GM19035 (cell line): ENCODE results near the gene PTPN1.
"Not testable (repeated sequence)": the region's sequence is repeated elsewhere in the genome, so short reads cannot be mapped to it uniquely, and the experiment has no call there.

ENCODE experiments used
- ATAC-seq: cut with Tn5 transposase; IDR thresholded peaks from one replicate; pipeline ENCODE4 v1.9.1; 2021; ENCODE audit not compliant: unreplicated experiment

PTPN1 gene

GRCh38 chr20:50509923-50510705, at the start of gene PTPN1:
Gene PTPN1 (plus strand): TSS chr20:50510383. CDS start chr20:50510528, 145 bp downstream.
- peak; percentile 93 for ATAC-seq

DNA sequence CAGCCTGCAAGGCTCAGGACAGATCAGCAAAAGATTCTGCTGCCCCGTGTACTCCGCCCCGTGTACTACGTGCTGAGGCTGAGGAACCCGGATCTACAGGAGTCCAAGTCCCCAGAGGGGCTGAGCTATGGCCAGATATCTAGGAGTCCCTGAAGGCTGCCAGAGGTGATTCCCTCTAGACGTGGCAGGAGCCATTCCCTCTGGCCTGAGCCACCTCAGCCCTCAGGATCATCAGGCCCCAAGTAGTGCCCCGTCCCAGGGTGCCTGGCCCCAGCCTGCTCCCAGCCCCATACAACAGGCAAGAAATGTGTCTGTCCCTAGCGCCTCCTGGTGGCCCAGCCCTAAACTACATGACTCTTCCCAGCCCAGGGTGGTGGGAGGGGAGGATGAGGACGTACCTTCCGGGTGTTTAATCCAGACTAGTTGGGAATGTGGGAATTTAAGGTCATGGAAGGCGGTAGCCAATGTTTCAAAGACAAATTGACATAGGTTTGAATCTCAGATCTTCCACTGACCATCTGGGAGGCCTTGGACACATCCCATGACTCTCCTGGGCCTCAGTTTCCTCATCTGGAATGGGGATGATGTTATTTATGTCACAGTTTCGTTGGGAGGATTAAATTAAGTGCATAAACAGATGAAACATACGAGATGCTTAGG, 49.4 kb upstream of the PTPN1 start:
- peak; percentile 66 for ATAC-seq

GRCh38 chr20:50462093-50462690, 48.0 kb upstream of the PTPN1 start:
- ATAC-seq, result no peak

DNA sequence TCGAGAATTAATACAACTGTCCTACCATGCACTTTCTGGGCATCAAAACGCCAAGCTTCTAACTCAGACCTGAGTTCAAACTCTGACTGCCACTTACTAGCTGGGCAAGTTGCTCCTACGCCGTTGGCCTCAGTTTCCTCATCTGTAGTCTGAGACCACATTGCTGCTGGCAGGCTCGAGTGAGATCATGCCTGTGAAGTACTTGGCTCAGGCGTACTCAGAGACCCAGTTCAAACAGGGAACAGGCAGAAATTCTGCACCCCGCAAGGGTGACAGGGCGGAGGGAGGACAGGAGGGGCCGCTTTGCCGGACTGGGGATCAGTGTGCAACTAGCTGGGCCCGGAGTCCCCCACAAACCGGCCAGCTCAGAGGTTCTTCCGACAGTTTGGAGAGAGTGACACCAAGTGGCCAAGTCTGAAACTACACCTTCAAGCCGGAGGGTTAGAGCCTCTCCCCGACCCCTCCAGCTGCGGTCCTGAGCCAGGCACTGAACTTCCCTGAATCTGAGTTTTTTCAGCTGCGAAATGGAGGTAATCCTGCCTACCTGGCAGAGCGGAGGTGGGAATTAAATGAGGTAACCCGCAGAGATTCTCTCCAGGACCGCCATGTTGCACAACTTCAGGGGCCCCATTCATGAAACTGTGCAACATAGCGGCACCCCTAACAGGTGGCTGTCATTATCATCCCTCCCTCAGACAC, 46.0 kb upstream of the PTPN1 start:
- ATAC-seq, result peak; percentile 68

DNA sequence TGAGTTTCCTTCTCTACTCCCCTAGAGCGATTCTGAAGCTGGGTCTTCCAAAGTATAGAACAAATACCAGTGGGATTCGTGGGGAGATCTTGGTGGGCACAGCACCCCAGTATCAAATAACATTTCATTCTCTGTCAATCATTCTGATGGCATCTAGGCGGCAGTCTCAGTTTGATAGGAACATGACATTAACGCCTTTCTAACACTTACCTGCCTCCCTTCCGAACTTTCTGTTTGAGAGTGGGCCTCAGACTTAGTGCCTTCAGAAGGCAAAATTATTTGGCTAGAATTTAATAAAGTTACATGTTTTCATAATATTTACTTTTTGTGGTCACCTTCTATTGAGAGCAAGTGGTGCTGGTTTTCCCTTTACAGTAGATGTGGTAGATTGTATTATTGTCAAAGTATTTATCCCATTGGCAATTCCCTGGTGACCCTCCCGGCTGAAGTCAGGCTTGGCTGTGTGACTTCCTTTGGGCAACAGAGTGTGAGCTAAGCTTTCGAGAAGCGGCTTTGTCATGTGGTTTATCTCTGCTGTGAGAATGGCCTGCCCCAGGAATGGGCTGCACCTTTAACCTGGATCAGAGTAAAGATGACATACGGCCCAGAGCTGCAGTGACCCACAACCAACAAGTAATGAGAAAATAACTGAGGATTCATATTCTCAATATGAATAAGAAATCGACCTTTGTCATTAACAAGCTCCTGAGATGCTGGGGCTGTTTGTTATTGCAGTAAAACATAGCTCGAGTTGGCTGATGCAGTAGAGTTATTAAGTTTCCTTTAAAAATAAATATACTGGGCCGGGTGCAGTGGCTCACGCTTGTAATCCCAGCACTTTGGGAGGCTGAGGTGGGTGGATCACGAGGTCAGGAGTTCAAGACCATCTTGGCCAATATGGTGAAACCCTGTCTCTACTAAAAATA, 45.2 kb upstream of the PTPN1 start:
- ATAC-seq, result no peak

- ATAC-seq, result no peak
Observed at GRCh38 chr20:50467174-50467573, 43.0 kb upstream of the PTPN1 start.

DNA sequence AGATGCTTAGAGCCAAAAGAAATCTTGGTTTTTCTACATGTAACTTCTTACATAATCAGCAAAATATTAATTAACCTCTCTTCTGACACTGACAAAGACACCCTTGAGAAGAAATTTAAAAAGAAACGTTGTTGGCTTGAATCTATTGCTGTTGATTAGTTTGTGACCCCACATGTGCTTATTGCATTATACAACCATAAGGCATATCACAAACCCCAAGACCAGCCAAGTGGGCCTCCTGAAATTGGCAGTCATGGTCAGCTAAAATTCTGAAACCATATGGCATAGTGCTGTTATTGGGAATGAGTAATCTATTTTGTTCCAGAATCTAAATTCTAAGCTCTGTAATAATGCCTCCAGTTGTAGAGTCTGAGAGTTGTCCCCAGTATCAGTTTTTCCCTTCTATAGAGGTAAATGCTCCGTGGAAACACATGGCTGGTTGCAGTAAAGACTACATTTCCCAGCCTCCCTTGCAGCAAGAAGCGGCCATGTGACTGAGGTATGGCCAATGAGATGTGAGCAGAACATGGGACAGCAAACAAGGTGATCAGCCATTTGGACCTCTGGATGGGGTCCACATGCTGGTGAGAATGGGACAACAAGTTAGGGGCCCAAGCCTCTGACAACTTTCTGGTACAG, 42.3 kb upstream of the PTPN1 start:
- no peak for ATAC-seq

DNA sequence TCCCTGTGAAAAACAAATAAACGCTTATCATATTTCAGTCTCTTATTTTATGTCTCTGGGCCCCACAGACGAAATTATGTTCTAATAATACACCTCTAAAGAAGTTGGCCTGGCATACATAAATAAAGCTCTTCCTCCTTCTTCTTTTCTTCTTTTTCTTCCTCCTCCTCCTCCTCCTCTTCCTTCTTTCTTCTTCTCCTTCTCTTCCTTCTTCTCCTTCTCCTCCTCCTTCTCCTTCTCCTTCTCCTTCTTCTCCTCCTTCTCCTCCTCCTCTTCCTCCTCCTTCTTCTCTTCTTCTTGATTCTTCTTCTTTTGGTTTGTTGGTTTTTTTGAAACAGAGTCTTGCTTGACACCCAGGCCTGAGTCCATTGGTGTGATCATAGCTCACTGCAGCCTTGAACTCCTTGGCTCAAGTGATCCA, 41.8 kb upstream of the PTPN1 start:
- no peak for ATAC-seq

GRCh38 chr20:50469176-50469723, 40.9 kb upstream of the PTPN1 start:
- no peak for ATAC-seq

- no peak for ATAC-seq
Observed at GRCh38 chr20:50469796-50470195, 40.4 kb upstream of the PTPN1 start.

- no peak for ATAC-seq
Observed at GRCh38 chr20:50470264-50470858, 39.8 kb upstream of the PTPN1 start.

DNA sequence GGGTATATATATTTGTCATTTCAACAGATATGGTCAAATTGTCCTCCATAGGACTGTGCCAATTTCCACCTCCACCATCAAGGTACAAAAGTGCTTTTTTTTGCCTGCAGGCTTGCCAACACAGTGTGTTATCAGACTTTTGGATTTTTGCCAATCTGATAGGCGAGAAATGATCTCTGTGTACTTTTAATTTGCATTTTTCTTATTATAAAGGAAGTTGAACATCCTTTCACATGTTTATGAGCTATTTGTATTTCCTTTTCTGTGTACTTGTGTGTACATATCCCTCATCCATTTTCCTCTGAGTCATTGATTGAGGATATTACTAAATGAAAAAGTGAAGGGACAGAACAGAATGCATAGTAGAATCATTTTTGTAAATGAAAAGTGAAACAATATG, 39.0 kb upstream of the PTPN1 start:
- ATAC-seq, result no peak

GRCh38 chr20:50472693-50473664, 37.2 kb upstream of the PTPN1 start:
- no peak for ATAC-seq

GRCh38 chr20:50474356-50474755, 35.8 kb upstream of the PTPN1 start:
- not testable (repeated sequence) for ATAC-seq

DNA sequence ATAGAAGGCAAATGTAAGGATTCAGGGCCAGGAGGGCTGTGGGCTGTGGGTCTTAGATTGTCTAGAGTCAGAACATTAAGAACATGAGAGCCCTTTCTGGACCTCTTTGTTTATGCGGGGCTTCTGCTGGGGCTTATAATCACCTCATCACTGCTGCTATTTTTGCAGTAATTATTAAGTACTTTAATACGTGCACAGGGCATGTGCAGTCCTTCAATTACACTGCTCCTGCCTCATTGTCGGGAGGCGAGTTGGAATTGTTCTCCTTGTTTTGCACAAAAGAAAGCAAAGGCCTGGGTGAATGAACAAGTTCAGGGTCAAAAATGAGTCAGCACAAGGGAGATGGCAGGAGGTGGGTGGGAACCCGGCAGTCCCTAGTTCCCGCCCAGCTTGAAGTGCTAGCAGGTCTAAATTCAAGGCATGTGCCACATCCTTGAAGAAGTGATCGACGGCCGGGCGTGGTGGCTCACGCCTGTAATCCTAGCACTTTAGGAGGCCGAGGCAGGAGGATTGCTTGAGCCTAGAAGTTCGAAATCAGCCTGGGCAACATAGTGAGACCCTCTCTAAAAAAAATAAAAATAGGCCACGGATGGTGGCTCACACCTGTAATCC, 34.4 kb upstream of the PTPN1 start:
- ATAC-seq, result no peak

GRCh38 chr20:50477239-50477872, 32.8 kb upstream of the PTPN1 start:
- no peak for ATAC-seq
